Dermis microvascular lymphatic vessel endothelial cell (primary cell): ENCODE measurements around the gene SHISA2. TPM values are rescaled to one million over a fixed set of nuclear protein-coding genes. Genes with fewer than 3 reads are reported as not detected.

Source experiments
- DNase-seq, 2 donors: peaks; one replicate each; pipeline versions ENCODE4 v3.0.0 to v3.0.0-alpha.2; 2010; ENCODE audit warnings: low read depth in 2 of 2
- total RNA-seq: library from RNA; depleted of rRNA; stranded (reverse); fragments of >200 nt; gene quantifications from 2 replicates; pipeline ENCODE4 v1.2.1, GENCODE V29; 2014

The SHISA2 gene
- total RNA-seq, 1 donor from 2014 or later = 1.8 TPM

DNA sequence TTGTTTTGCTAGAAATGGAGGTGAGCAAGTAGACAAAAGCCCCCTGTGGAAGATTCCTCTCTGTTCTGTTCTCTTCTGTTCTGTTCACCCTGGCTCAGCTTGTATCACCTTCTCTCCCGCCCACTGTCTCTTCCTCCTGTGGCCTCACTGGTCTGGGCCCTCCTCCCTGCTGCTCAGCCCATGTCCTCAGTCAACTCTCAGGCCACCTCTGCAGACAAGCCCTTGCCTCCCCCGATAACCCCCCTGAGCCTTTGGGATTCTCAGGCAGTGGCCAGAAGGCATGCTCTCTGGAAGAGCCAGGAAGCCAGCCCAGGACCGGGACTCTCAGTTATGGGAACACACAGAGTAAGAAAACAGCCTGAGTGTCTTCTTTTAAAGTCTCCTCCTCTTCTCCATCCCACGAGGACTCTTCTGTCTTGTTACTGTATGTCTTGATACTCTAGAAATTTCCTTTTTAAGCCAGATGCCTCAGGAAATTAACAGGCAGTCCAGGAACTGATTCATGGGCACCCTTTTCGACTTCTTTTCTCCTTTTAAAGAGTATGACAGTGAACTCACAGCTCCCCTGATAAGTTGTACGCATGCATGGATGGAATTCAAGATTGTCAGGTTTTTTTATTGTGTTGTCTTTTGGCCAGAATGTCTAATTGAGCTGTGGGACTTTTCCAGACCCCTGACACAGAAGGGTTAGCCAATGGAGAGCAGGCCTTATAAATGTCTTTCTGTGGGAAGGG is 33.7 kb downstream of the SHISA2 start:
- DNase-seq = peak in 1 of 2 donors; percentile 55

DNA sequence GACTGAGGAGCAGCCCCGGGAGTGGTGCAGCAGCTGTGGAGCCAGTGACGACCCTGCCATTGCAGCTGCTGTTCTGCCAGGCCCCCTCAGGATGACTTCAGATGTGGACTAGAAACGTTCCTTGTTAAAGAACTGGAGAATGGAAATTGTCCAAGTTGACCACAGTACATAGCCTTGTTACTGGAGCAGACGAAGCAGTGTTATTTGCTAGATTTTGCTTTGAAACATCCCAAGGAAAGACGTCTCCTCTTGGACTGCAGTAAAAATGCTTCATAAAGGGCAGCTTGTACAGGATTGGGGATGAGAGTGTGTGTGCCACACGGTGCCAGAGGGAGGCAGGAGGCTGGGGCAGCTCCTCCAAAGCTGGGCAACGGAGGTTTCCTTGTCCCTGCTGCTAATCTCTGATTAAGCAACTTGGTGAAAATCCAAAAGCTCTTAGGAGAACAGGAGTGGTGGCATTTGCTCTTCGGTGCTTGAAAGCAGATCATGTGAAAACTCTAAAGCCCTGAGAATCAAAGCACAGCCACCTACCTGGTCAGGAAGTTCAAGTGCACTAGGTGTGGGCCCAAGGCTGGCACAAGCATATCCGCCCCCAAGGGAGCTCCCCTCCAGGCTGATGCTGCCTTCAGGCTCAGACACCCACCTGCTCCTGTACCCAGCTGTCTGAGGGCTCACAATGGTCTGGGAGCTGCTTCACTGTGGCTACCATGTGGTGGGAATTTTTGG is 34.5 kb downstream of the SHISA2 start:
- no peak for DNase-seq

DNA sequence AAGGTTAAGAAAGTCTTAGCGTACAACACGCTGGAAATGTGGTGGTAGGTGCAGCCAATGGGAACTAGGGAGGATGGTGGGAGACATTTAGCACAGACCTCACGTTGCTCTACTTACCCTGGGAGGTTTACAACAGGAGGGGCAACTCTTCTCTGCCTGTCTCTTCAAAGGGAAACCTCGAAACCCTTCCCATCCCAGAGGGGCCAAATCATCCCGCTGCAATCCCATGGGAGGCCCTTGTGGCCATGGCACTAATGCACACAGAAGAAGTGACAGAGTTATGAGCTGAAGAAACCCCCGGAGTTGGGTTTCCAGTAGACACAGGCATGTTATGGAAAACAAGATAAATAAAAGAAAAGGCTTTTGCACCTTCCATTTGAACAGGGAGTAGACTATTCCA is 35.6 kb downstream of the SHISA2 start:
- DNase-seq = no peak

DNA sequence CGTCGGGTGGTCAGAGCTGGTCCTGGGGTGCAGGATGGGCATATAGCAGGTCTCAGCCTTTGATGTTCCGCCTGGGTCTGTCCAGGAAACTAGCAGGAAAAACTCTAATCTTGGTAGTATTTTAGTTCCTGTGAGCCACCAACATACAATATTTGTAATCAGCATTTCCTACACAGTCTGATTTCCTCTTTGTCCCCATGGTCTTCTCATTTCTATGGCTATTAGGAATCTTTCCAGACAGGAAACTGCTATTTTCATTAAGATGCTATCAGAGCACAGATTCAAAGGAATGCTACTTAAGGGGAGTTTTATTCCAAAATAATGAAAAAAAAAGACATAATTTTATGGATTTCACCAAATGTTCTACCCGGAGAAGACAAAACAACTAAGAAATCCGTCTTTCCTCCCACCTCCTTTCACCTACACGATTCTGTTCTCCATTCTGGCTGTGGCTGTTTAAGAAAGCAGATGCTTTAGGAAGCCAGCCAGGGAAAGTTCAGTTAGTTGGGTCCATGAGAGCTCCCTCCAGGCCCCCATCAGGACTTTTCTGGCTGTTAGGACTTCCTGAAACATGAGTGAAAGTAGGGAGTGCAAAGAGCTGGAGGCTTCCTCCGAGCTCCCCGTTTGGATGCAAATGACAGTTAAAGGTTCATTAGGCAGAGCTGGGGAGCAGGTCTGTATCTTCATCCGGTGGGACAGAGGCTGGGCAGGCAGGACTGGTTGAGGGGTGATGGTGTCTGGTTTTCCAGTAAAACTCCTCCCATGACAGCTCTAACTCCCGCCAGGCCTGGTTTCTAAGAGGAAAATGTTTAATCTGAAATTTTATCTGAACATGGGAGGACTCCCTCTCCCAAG is 36.3 kb downstream of the SHISA2 start:
- DNase-seq = peak in 1 of 2 donors; percentile 35

DNA sequence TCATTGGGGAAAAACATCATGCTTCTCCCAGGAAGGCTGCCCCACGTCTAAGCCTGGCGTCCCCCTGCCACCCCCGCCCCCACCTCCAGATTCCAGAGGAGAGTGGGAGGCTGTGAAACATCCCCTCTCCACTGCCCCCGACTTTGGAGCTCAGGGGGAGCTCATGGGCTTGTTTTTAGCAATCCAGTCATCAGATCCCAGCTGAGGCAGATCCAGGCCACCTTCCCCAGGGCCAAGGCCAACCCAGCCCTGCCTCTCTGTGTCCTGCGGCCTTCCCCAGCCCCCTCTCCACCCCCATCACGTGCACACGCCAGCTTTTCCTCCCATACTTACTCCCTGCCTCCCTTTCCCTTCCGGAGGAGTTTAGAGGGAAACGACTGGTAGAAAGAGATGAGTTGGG is 38.8 kb downstream of the SHISA2 start:
- no peak for DNase-seq

DNA sequence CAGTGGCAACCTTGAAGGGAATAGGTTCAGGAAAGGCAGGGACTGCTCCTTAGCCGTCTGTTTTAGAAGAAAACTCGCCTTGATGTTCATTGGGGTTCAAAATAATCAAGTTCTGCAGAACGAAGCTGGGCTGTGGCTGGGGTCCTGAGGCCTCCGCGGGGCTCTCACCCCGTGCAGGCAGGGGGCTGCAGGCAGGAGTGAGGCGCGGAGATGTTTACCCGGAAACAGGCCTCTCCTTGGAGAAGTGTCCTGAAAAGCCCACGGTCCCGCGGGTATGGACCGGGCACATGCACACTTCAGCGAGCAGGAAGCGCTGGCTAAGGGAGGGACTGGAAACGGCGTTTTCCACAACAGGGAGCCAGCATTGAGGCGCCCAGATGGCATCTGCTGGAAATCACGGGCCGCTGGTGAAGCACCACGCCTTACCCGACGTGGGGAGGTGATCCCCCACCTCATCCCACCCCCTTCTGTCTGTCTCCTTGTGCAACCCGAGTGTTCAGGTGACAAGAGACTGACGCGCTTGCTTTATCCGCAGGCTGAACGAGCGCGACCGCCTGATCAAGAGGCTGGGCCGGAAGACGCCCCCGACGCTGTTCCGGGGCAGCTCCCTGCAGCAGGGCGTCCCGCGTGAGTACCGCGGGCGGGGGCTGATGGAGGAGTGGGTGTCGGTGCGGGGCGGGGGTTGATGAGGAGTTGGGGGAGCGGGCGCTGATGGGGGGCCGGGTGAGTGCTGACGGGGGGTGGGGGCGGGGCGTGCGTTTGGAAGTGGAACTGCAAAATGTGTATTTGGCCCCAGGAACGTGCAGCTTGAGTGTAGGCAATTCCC is 39.6 kb downstream of the SHISA2 start:
- peak in 1 of 2 donors; percentile 17 for DNase-seq

DNA sequence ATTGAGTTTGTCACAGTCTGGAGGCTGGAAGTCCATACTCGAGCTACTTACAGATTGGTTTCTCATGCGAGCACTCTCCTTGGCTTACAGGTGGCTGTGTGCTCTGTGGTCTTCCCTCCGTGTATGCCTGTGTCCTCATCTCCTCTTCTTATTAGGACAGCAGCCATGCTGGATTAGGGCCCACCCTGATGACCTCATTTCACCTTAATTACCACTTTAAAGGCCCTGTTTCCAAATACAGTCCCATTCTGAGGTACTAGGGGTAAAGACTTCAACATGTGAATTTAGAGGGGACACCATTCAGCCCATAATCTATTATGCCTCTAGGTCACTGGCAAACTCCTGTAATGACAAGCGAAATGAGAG is 40.6 kb downstream of the SHISA2 start:
- no peak for DNase-seq

DNA sequence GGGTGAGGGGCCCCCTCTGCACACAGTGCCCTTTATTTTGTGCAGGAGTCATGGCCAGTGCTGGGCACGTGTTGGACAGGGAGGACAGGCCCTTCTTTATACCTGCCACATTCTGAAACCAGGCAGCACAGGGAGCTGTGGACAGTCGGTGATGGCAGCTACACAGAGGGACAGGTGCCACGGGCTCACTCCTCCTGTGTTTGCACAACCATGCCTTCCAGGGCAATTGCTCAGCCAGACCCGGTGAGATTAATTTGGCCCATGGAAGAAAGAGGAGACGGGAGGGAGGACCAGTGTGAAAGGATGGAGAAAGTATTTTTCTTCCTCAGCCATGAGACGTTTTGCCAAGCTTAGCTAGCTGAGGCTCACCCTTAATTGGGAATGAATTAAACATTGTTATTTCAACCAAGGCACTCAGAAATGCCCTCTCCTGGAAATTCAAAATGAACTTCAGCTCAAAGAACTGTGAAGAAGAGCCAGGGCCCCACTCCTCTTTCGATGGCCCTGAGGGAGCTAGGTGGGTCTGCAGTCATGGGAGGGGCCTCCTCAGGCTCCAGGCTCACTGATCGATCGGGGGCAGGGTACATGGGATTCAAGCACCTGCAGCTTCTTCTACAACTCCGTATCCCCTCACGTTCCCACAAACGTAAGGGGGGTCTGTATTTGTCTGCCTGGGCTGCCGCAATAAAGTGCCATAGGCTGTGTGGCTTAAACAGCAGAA is 41.2 kb downstream of the SHISA2 start:
- DNase-seq = no peak

DNA sequence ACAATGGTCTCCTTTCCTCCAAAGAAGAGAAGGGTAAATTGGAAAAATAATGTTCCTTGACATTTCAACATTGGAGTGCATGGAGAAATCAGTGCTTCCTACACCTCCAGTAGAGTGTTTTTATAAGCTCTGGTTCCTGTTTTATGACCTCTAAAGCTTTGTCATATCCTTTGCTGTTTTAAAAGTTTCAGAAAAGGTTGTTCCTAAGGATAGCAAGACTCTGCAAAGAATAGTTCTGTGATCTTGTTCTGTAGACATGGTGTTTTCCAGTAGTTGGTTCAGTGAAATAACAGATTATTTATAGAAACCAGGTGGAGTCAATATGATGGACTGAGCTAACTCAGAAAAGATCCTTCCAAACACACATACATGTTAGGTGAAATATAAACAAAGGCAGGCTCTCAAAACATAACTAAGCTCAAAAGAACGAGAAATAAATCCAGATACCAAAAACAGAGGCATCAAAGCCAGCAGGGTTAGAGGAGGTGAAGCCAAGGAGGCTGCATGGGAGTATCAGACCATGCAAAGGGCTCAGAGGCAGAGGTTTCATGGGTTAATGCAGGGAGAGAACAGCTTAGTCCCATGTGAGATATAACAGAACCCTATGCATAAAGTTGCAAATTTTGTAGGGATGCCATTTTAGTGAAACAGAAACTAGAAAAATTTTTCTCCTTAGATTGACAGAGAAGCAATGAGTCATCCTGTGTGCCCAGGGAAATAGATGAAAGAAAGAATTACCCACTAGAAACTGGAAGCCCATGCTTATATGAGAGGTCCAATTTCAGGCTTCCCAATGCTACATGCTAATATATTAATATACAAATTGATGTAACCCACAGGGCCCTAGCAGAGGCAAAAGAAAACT is 44.3 kb downstream of the SHISA2 start:
- peak in 1 of 2 donors; percentile 67 for DNase-seq

Other genes with a start within 250 kb of the SHISA2 start
- 39.7 and 51.3 TPM in 2 replicates for gene RNF6, start 170.3 kb upstream of the SHISA2 start, total RNA-seq
- gene CDK8, start 202.1 kb upstream of the SHISA2 start, total RNA-seq = 13.0 and 15.4 TPM in 2 replicates